ENCODE results near the gene LAMP5.

Gene LAMP5

GRCh38 chr20:9535449-9535848 lies 21.1 kb downstream of the LAMP5 start:
- Histone ChIP-seq H3K9me3 (ENCODE audit: control insufficient read depth, insufficient read depth, low read depth, low read length) (no peaks in the 10 kb centered on the region), H3K4me1 (ENCODE audit: control insufficient read depth, insufficient read depth, low read length) (peaks cover 18% of the 10 kb centered on the region), H3K9ac (ENCODE audit: low read length) (no peak overlapping the region), H3K4me3 (ENCODE audit: low read depth, low read length) (no peak overlapping the region), H3K36me3 (ENCODE audit: control insufficient read depth, insufficient read depth, low read length) (no peaks in the 10 kb centered on the region), H3K27me3 (ENCODE audit: control insufficient read depth, insufficient read depth, low read length) (no peaks in the 10 kb centered on the region), H3K27ac (ENCODE audit: low read depth, low read length) (no peak overlapping the region)

GRCh38 chr20:9543214-9543613 lies 28.8 kb downstream of the LAMP5 start:
- H3K4me1 ChIP-seq (ENCODE audit: control insufficient read depth, insufficient read depth, low read length), result no peaks in the 10 kb centered on the region
- H3K27me3 ChIP-seq (ENCODE audit: control insufficient read depth, insufficient read depth, low read length), result 0 out of 2 replicates have a peak, but pooled peaks cover 2% of the 10 kb centered on the region
- H3K36me3 ChIP-seq (ENCODE audit: control insufficient read depth, insufficient read depth, low read length), result no peaks in the 10 kb centered on the region
- H3K9ac ChIP-seq (ENCODE audit: low read length), result no peak overlapping the region
- no peak overlapping the region for H3K27ac ChIP-seq (ENCODE audit: low read depth, low read length)
- H3K9me3 ChIP-seq (ENCODE audit: control insufficient read depth, insufficient read depth, low read depth, low read length), result no peaks in the 10 kb centered on the region
- H3K4me3 ChIP-seq (ENCODE audit: low read depth, low read length), result no peak overlapping the region

DNA sequence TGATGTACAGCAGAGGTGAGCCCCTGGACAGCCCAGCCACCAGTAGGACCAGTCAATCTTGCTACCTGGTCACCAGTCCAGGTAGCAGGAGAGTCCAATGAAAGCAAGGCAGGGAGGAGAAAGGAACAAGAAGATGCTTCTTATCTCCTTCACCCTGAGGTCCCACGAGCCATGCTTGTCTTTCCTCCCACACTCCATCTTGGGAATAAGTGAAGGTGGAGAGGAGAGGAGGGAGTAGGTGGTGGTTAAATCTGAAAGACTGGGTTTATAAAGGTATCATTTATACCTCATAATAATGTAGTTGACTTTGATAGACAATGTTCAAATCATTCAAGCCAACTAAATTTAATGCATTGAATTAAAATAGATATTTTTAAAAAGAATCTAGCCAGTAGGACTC lies 35.9 kb downstream of the LAMP5 start:
- no peaks in the 10 kb centered on the region for H3K9me3 ChIP-seq (ENCODE audit: control insufficient read depth, insufficient read depth, low read depth, low read length)
- H3K9ac ChIP-seq (ENCODE audit: low read length), result no peak overlapping the region
- no peak overlapping the region for H3K27ac ChIP-seq (ENCODE audit: low read depth, low read length)
- no peaks in the 10 kb centered on the region for H3K36me3 ChIP-seq (ENCODE audit: control insufficient read depth, insufficient read depth, low read length)
- H3K27me3 ChIP-seq (ENCODE audit: control insufficient read depth, insufficient read depth, low read length), result 0 out of 2 replicates have a peak, but pooled peaks cover 2% of the 10 kb centered on the region
- H3K4me1 ChIP-seq (ENCODE audit: control insufficient read depth, insufficient read depth, low read length), result no peaks in the 10 kb centered on the region
- no peak overlapping the region for H3K4me3 ChIP-seq (ENCODE audit: low read depth, low read length)

- H3K27me3 ChIP-seq (ENCODE audit: control insufficient read depth, insufficient read depth, low read length), result 0 out of 2 replicates have a peak, but pooled peaks cover 2% of the 10 kb centered on the region
- no peak overlapping the region for H3K9ac ChIP-seq (ENCODE audit: low read length)
- H3K36me3 ChIP-seq (ENCODE audit: control insufficient read depth, insufficient read depth, low read length), result no peaks in the 10 kb centered on the region
- H3K27ac ChIP-seq (ENCODE audit: low read depth, low read length), result no peak overlapping the region
- H3K4me1 ChIP-seq (ENCODE audit: control insufficient read depth, insufficient read depth, low read length), result no peaks in the 10 kb centered on the region
- H3K4me3 ChIP-seq (ENCODE audit: low read depth, low read length), result no peak overlapping the region
- no peaks in the 10 kb centered on the region for H3K9me3 ChIP-seq (ENCODE audit: control insufficient read depth, insufficient read depth, low read depth, low read length)
Measured at GRCh38 chr20:9550871-9551270, 36.5 kb downstream of the LAMP5 start.

- Histone ChIP-seq H3K36me3 (ENCODE audit: control insufficient read depth, insufficient read depth, low read length) (no peaks in the 10 kb centered on the region), H3K27me3 (ENCODE audit: control insufficient read depth, insufficient read depth, low read length) (no peaks in the 10 kb centered on the region), H3K9me3 (ENCODE audit: control insufficient read depth, insufficient read depth, low read depth, low read length) (no peaks in the 10 kb centered on the region), H3K4me1 (ENCODE audit: control insufficient read depth, insufficient read depth, low read length) (no peaks in the 10 kb centered on the region), H3K9ac (ENCODE audit: low read length) (no peak overlapping the region), H3K27ac (ENCODE audit: low read depth, low read length) (no peak overlapping the region), H3K4me3 (ENCODE audit: low read depth, low read length) (no peak overlapping the region)
Measured at GRCh38 chr20:9551808-9552550, 37.6 kb downstream of the LAMP5 start.

DNA sequence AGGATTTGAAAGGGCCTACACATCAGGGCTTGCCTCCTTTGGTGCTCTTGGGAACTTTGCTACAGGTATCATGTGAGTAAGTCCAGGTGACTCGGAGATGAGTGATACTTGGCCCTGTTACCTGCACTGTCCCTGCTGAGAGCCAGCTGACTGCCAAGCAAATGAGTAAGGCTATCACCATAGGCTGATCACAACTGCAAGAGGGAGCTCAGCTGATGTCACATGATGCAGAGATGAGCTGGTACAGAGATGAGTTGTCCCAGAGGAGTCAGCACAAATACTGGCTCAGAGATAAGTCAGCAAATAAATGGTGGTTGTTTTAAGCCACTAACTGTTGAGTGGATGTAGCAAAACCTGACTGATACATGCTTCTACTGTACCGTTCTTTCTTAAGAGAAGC lies 41.4 kb downstream of the LAMP5 start:
- Histone ChIP-seq H3K9ac (ENCODE audit: low read length) (no peak overlapping the region), H3K9me3 (ENCODE audit: control insufficient read depth, insufficient read depth, low read depth, low read length) (no peaks in the 10 kb centered on the region), H3K36me3 (ENCODE audit: control insufficient read depth, insufficient read depth, low read length) (no peaks in the 10 kb centered on the region), H3K4me3 (ENCODE audit: low read depth, low read length) (no peak overlapping the region), H3K4me1 (ENCODE audit: control insufficient read depth, insufficient read depth, low read length) (no peaks in the 10 kb centered on the region), H3K27me3 (ENCODE audit: control insufficient read depth, insufficient read depth, low read length) (no peaks in the 10 kb centered on the region), H3K27ac (ENCODE audit: low read depth, low read length) (no peak overlapping the region)

GRCh38 chr20:9557411-9557810 lies 43.0 kb downstream of the LAMP5 start:
- H3K9me3 ChIP-seq (ENCODE audit: control insufficient read depth, insufficient read depth, low read depth, low read length), result no peaks in the 10 kb centered on the region
- H3K27ac ChIP-seq (ENCODE audit: low read depth, low read length), result no peak overlapping the region
- no peaks in the 10 kb centered on the region for H3K4me1 ChIP-seq (ENCODE audit: control insufficient read depth, insufficient read depth, low read length)
- H3K4me3 ChIP-seq (ENCODE audit: low read depth, low read length), result no peak overlapping the region
- no peaks in the 10 kb centered on the region for H3K36me3 ChIP-seq (ENCODE audit: control insufficient read depth, insufficient read depth, low read length)
- H3K9ac ChIP-seq (ENCODE audit: low read length), result no peak overlapping the region
- H3K27me3 ChIP-seq (ENCODE audit: control insufficient read depth, insufficient read depth, low read length), result no peaks in the 10 kb centered on the region

- no peak overlapping the region for H3K27ac ChIP-seq (ENCODE audit: low read depth, low read length)
- H3K36me3 ChIP-seq (ENCODE audit: control insufficient read depth, insufficient read depth, low read length), result no peaks in the 10 kb centered on the region
- H3K4me1 ChIP-seq (ENCODE audit: control insufficient read depth, insufficient read depth, low read length), result peaks cover 5% of the 10 kb centered on the region; the same call in 1 of the 2 replicates
- no peak overlapping the region for H3K4me3 ChIP-seq (ENCODE audit: low read depth, low read length)
- no peak overlapping the region for H3K9ac ChIP-seq (ENCODE audit: low read length)
- no peaks in the 10 kb centered on the region for H3K9me3 ChIP-seq (ENCODE audit: control insufficient read depth, insufficient read depth, low read depth, low read length)
- H3K27me3 ChIP-seq (ENCODE audit: control insufficient read depth, insufficient read depth, low read length), result peaks cover 1% of the 10 kb centered on the region; the same call in 1 of the 2 replicates
Measured at GRCh38 chr20:9565910-9566550, 51.6 kb downstream of the LAMP5 start.

- Histone ChIP-seq H3K36me3 (ENCODE audit: control insufficient read depth, insufficient read depth, low read length) (no peaks in the 10 kb centered on the region), H3K9ac (ENCODE audit: low read length) (no peak overlapping the region), H3K4me3 (ENCODE audit: low read depth, low read length) (no peak overlapping the region), H3K27me3 (ENCODE audit: control insufficient read depth, insufficient read depth, low read length) (peaks cover 4% of the 10 kb centered on the region; the same call in 1 of the 2 replicates), H3K27ac (ENCODE audit: low read depth, low read length) (no peak overlapping the region), H3K9me3 (ENCODE audit: control insufficient read depth, insufficient read depth, low read depth, low read length) (no peaks in the 10 kb centered on the region), H3K4me1 (ENCODE audit: control insufficient read depth, insufficient read depth, low read length) (peaks cover 12% of the 10 kb centered on the region)
Measured at GRCh38 chr20:9566977-9567376, 52.6 kb downstream of the LAMP5 start.

DNA sequence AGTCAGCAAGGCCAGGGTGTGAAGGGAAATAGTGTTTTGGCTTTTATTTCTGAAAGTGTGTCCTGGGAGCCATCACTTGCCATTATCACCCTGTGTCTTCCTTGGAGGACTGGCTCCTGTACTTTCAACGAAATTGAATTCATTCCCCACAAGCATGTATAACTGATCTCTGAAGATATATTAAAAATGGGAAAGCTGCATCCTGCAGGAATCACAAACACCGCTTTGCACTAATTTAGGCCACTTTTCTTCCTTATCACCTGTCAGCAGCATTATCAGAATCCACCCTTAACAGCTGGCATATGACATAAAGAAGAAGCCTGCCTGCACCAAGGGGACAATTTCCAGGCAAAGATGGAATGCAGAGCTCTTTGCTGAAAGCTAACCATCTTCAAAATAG lies 56.2 kb downstream of the LAMP5 start:
- H3K9ac ChIP-seq (ENCODE audit: low read length), result no peak overlapping the region
- no peaks in the 10 kb centered on the region for H3K36me3 ChIP-seq (ENCODE audit: control insufficient read depth, insufficient read depth, low read length)
- H3K27ac ChIP-seq (ENCODE audit: low read depth, low read length), result no peak overlapping the region
- no peak overlapping the region for H3K4me3 ChIP-seq (ENCODE audit: low read depth, low read length)
- H3K27me3 ChIP-seq (ENCODE audit: control insufficient read depth, insufficient read depth, low read length), result peaks cover 15% of the 10 kb centered on the region; the same call in 1 of the 2 replicates
- H3K9me3 ChIP-seq (ENCODE audit: control insufficient read depth, insufficient read depth, low read depth, low read length), result no peaks in the 10 kb centered on the region
- H3K4me1 ChIP-seq (ENCODE audit: control insufficient read depth, insufficient read depth, low read length), result peaks cover 41% of the 10 kb centered on the region

DNA sequence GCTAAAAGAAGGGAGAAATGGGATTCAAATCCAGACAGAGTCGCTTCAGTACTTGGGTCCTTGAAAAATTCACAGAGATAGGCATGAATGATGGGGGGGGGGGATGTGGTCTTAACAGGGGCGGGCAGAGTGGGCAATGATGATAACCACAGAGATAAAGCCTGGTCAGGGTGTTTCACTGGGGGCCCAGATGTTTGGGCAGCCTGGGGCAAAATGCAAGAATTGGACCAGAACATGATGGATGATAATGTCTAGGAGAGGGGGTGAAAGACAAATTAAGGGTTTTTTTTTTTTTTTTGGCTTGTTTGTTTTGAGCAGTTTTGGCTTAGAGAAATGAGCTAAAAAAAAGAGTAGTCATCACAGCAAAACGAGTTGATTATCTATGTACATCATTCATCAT lies 57.4 kb downstream of the LAMP5 start:
- Histone ChIP-seq H3K4me1 (ENCODE audit: control insufficient read depth, insufficient read depth, low read length) (peaks cover 48% of the 10 kb centered on the region), H3K36me3 (ENCODE audit: control insufficient read depth, insufficient read depth, low read length) (no peaks in the 10 kb centered on the region), H3K9me3 (ENCODE audit: control insufficient read depth, insufficient read depth, low read depth, low read length) (no peaks in the 10 kb centered on the region), H3K4me3 (ENCODE audit: low read depth, low read length) (no peak overlapping the region), H3K27me3 (ENCODE audit: control insufficient read depth, insufficient read depth, low read length) (peaks cover 15% of the 10 kb centered on the region; the same call in 1 of the 2 replicates), H3K9ac (ENCODE audit: low read length) (no peak overlapping the region), H3K27ac (ENCODE audit: low read depth, low read length) (peak overlapping the region; percentile 81)

All from HUES6 (cell line).